GM12878 (cell line): Measurements from ENCODE around the gene CACNA1E. TPM values are rescaled to one million over a fixed set of nuclear protein-coding genes. Genes with fewer than 3 reads are reported as not detected.

ENCODE experiments used
- ATAC-seq: fragments of 200-7000 bp; cut with Tn5 transposase; 3 replicates; pipeline ENCODE4 v1.9.1; 2020; ENCODE audit warnings: mild to moderate bottlenecking, moderate library complexity
- BruUV-seq: library from RNA; stranded (reverse); fragments of 400-500 nt; replicated peaks from 2 replicates; lab custom pipeline; 2021; lab: Mats Ljungman, UMichigan
- CTCF ChIA-PET: fragments of 300-600 bp; sonication (Branson Sonifier 250); formaldehyde crosslinking; extraction: SDS; loops from one replicate; lab custom pipeline; 2021; ENCODE audit warnings: inconsistent platforms; lab: Yijun Ruan, JAX
- POLR2A ChIA-PET: fragments of 350-600 bp; formaldehyde crosslinking; extraction: SDS; loops from one replicate; lab custom pipeline; 2021; ENCODE audit warnings: inconsistent platforms; lab: Charles Lee
- RAD21 ChIA-PET: fragments of 300-600 bp; sonication (Branson Sonifier 250); formaldehyde crosslinking; loops from one replicate; lab custom pipeline; 2023; ENCODE audit warnings: antibody characterized with exemption; ENCODE audit not compliant: unreplicated experiment; lab: Charles Lee
- SMC1A ChIA-PET: fragments of 300-600 bp; sonication (Branson Sonifier 250); formaldehyde crosslinking; loops from one replicate; lab custom pipeline; 2023; ENCODE audit not compliant: unreplicated experiment, uncharacterized antibody; lab: Charles Lee
- DNase-seq: peaks from one replicate; pipeline ENCODE4 v3.0.0-alpha.2; 2011; ENCODE audit warnings: low read depth, low spot score
- FAIRE-seq: peaks from 3 replicates; lab custom pipeline; 2011; peaks lifted over from hg19 to GRCh38; lab: Jason Lieb, UNC
- H2AFZ ChIP-seq: 2 replicates; pipeline ENCODE4 v1.6.0; 2011; ENCODE audit warnings: low read depth, low read length, control low read depth; ENCODE audit not compliant: control insufficient read depth
- H3K27ac ChIP-seq: 2 replicates; pipeline ENCODE4 v1.5.1; 2011; ENCODE audit warnings: control low read depth; ENCODE audit not compliant: control insufficient read depth, insufficient read depth
- H3K27me3 ChIP-seq, 2 experiments: replicated peaks in 1 of 2; 2 replicates each; pipeline versions ENCODE4 v1.6.0 to v1.6.1; 2011; ENCODE audit warnings: low read length in 1 of 2; ENCODE audit not compliant: control insufficient read depth in 2 of 2, insufficient read depth in 2 of 2
- H3K36me3 ChIP-seq, 2 experiments: 2 replicates each; pipeline ENCODE4 v1.5.1; 2011; ENCODE audit warnings: low read length in 1 of 2; ENCODE audit not compliant: control insufficient read depth in 2 of 2, insufficient read depth in 2 of 2
- H3K4me1 ChIP-seq: 2 replicates; pipeline ENCODE4 v1.6.1; 2011; ENCODE audit warnings: mild to moderate bottlenecking, low read length, moderate library complexity, mixed read lengths; ENCODE audit not compliant: control insufficient read depth, insufficient read depth
- H3K4me2 ChIP-seq: 2 replicates; pipeline ENCODE4 v1.6.0; 2011; ENCODE audit warnings: control low read depth; ENCODE audit not compliant: control insufficient read depth, insufficient read depth
- H3K4me3 ChIP-seq: fragments of 200-600 bp; sonication (generic); 2 replicates; pipeline ENCODE4 v1.5.1; 2016
- H3K79me2 ChIP-seq: 2 replicates; pipeline ENCODE4 v1.6.0; 2011; ENCODE audit warnings: low read length; ENCODE audit not compliant: control insufficient read depth, insufficient read depth
- H3K9ac ChIP-seq: 2 replicates; pipeline ENCODE4 v1.8.0; 2011; ENCODE audit warnings: low read length, control low read depth, mixed read lengths; ENCODE audit not compliant: control insufficient read depth, insufficient read depth
- H3K9me3 ChIP-seq: replicated peaks from 3 replicates; pipeline ENCODE4 v1.5.1; 2011; ENCODE audit warnings: mild to moderate bottlenecking, low read length; ENCODE audit not compliant: control insufficient read depth, insufficient read depth
- H4K20me1 ChIP-seq: 2 replicates; pipeline ENCODE4 v1.6.0; 2011; ENCODE audit not compliant: control insufficient read depth, insufficient read depth
- CHD1 ChIP-seq: IDR thresholded peaks from 2 replicates; pipeline ENCODE4 v1.6.1; 2012; ENCODE audit warnings: low read depth, low read length, improper control_type of control experiment
- E2F8 ChIP-seq: fragments of 450-650 bp; IDR thresholded peaks from 2 replicates; pipeline ENCODE4 v1.6.1; 2018; ENCODE audit warnings: mild to moderate bottlenecking, low read depth, moderate library complexity; ENCODE audit not compliant: partially characterized antibody
- GATAD2B ChIP-seq: fragments of 450-650 bp; conservative IDR thresholded peaks from 2 replicates; pipeline ENCODE4 v1.6.1; 2017; ENCODE audit warnings: low read depth, mild to moderate bottlenecking, moderate library complexity
- PBX3 ChIP-seq: IDR thresholded peaks from 2 replicates; pipeline ENCODE4 v1.6.1; 2011; ENCODE audit warnings: mild to moderate bottlenecking, low read depth, low read length, moderate library complexity; ENCODE audit not compliant: insufficient replicate concordance
- PRDM15 ChIP-seq: fragments of 450-650 bp; formaldehyde crosslinking; IDR thresholded peaks from 2 replicates; pipeline ENCODE4 v1.4.0; 2020; ENCODE audit warnings: mild to moderate bottlenecking, moderate library complexity
- RB1 ChIP-seq: fragments of 450-650 bp; formaldehyde crosslinking; IDR thresholded peaks from 2 replicates; pipeline ENCODE4 v1.6.1; 2017; ENCODE audit warnings: mild to moderate bottlenecking, borderline replicate concordance
- RBBP5 ChIP-seq: fragments of 200-600 bp; sonication (generic); conservative IDR thresholded peaks from 2 replicates; pipeline ENCODE4 v1.6.1; 2016
- SMAD1 ChIP-seq: fragments of 450-650 bp; IDR thresholded peaks from 2 replicates; pipeline ENCODE4 v1.6.1; 2018; ENCODE audit warnings: mild to moderate bottlenecking, low read depth; ENCODE audit not compliant: partially characterized antibody
- SUPT20H ChIP-seq: IDR thresholded peaks from 2 replicates; pipeline ENCODE4 v1.6.1; 2011; ENCODE audit warnings: low read depth, mild to moderate bottlenecking, low read length, moderate library complexity, borderline replicate concordance; ENCODE audit not compliant: control insufficient read depth
- TARDBP ChIP-seq: IDR thresholded peaks from 2 replicates; pipeline ENCODE4 v1.6.1; 2016; ENCODE audit warnings: borderline replicate concordance
- ZNF24 ChIP-seq: fragments of 450-650 bp; IDR thresholded peaks from 2 replicates; pipeline ENCODE4 v1.6.1; 2017; ENCODE audit warnings: antibody characterized with exemption, mild to moderate bottlenecking
- ZZZ3 ChIP-seq: IDR thresholded peaks from 2 replicates; pipeline ENCODE4 v1.6.1; 2011; ENCODE audit warnings: low read depth; ENCODE audit not compliant: control insufficient read depth, insufficient read length
- WGBS: methylation state at CpG from one replicate; pipeline ENCODE4 v1.1.6; 2016; ENCODE audit warnings: low lambda C conversion rate; ENCODE audit not compliant: insufficient replicate concordance, insufficient coverage; ENCODE audit errors: missing lambda C conversion rate; 5-methylcytosine and 5-hydroxymethylcytosine counted together
- in situ Hi-C: fragments of 300-500 bp; cut with MboI; formaldehyde crosslinking; loops from 9 replicates; pipeline ENCODE4 v1.14.3; 2018; ENCODE audit warnings: mixed read lengths
- intact Hi-C: fragments of 100-400 bp; cut with micrococcal nuclease; formaldehyde crosslinking; loops from one replicate; pipeline ENCODE4 v1.14.2; 2022; ENCODE audit not compliant: unreplicated experiment
- polyA plus RNA-seq, 11 experiments: library from polyadenylated mRNA; depleted of rRNA in 4 of 11; unstranded in 6 of 11; stranded (reverse) in 5 of 11; fragments of >200 nt; fragmentation: Nextera tagmentation in 4 of 11; fragmentation: Illumina TruSeq in 1 of 11; extraction: Ambion mirVana in 4 of 11; extraction: Trizol in 1 of 11; gene quantifications; 1 replicate in 1 of 11; 2 replicates in 10 of 11; pipeline versions ENCODE4 v1.2.1 to v1.2.3, GENCODE V29; 2011 to 2016; ENCODE audit warnings: inconsistent platforms in 2 of 11, missing spikeins in 2 of 11, low read depth in 1 of 11
- total RNA-seq, 4 experiments: library from RNA; depleted of rRNA in 3 of 4; stranded (reverse); fragments of >200 nt in 3 of 4; fragmentation: Illumina TruSeq in 1 of 4; extraction: Trizol in 1 of 4; gene quantifications; 2 replicates each; pipeline versions ENCODE4 v1.2.1 to v1.2.3, GENCODE V29; 2013 to 2021

CACNA1E gene
- total and polyA plus RNA-seq, 10 of the 15 experiments (the other 5 are each of a cell fraction or from before 2014, with no cell fraction given): 0.57 to 22.0 (median 8.5) TPM

GRCh38 chr1:181545395-181545794, 62.1 kb downstream of the CACNA1E start:
- ChIA-PET CTCF (no interaction called here), POLR2A (interaction anchor here (1.0 kb wide), 1 partner anchor 9 kb away, joined by 4 read pairs; no protein-coding TSS in a partner anchor), SMC1A (interaction anchor here (1.3 to 2.6 kb wide), 4 partner anchors 9 to 17 kb away, joined by 4 to 8 read pairs (median 4); no protein-coding TSS in a partner anchor), RAD21 (interaction anchor here (2.0 kb wide), 1 partner anchor 14 kb away, joined by 8 read pairs; no protein-coding TSS in a partner anchor)
- peaks cover 0 to 6% of the 10 kb centered on the region in 2 experiments; a peak in 2 of 4 replicates for H3K36me3 ChIP-seq
- no peak overlapping the region for H3K27ac ChIP-seq
- H3K27me3 ChIP-seq: no peaks in the 10 kb centered on the region
- DNase-seq (no peak), FAIRE-seq (no peak), ATAC-seq (no peak)
- H3K9ac ChIP-seq: no peak overlapping the region
- H3K4me1 ChIP-seq: peaks cover 7% of the 10 kb centered on the region; the same call in 1 of the 2 replicates
- peaks cover 4% of the 10 kb centered on the region; the same call in 1 of the 3 replicates for H3K9me3 ChIP-seq
- no peak overlapping the region for H2AFZ ChIP-seq
- H4K20me1 ChIP-seq: no peaks in the 10 kb centered on the region
- 42% methylated on average over 4 of the region's 4 CpGs for WGBS
- H3K79me2 ChIP-seq: no peaks in the 10 kb centered on the region; the same call in 1 of the 2 replicates
- in situ Hi-C loops (no loop called here), intact Hi-C loops (no loop called here)
- no peak overlapping the region for H3K4me2 ChIP-seq
- H3K4me3 ChIP-seq: no peak overlapping the region
- BruUV-seq: no TSS peak
- TF ChIP-seq CHD1 (no peak), PRDM15 (CRISPR knock-in tag) (no peak), ZNF24 (no peak), TARDBP (no peak), RBBP5 (no peak), GATAD2B (no peak), PBX3 (no peak), SUPT20H (no peak), E2F8 (no peak), RB1 (no peak), SMAD1 (no peak), ZZZ3 (no peak)
